GM12878 (cell line): Measurements from ENCODE around the gene OR13C2. TPM values are rescaled to one million over a fixed set of nuclear protein-coding genes. Genes with fewer than 3 reads are reported as not detected.

Experiments
- ATAC-seq: fragments of 200-7000 bp; cut with Tn5 transposase; 3 replicates; pipeline ENCODE4 v1.9.1; 2020; ENCODE audit warnings: mild to moderate bottlenecking, moderate library complexity
- BruUV-seq: library from RNA; stranded (reverse); fragments of 400-500 nt; replicated peaks from 2 replicates; lab custom pipeline; 2021; lab: Mats Ljungman, UMichigan
- CTCF ChIA-PET: fragments of 300-600 bp; sonication (Branson Sonifier 250); formaldehyde crosslinking; extraction: SDS; loops from one replicate; lab custom pipeline; 2021; ENCODE audit warnings: inconsistent platforms; lab: Yijun Ruan, JAX
- POLR2A ChIA-PET: fragments of 350-600 bp; formaldehyde crosslinking; extraction: SDS; loops from one replicate; lab custom pipeline; 2021; ENCODE audit warnings: inconsistent platforms; lab: Charles Lee
- RAD21 ChIA-PET: fragments of 300-600 bp; sonication (Branson Sonifier 250); formaldehyde crosslinking; loops from one replicate; lab custom pipeline; 2023; ENCODE audit warnings: antibody characterized with exemption; ENCODE audit not compliant: unreplicated experiment; lab: Charles Lee
- SMC1A ChIA-PET: fragments of 300-600 bp; sonication (Branson Sonifier 250); formaldehyde crosslinking; loops from one replicate; lab custom pipeline; 2023; ENCODE audit not compliant: unreplicated experiment, uncharacterized antibody; lab: Charles Lee
- DNase-seq: peaks from one replicate; pipeline ENCODE4 v3.0.0-alpha.2; 2011; ENCODE audit warnings: low read depth, low spot score
- FAIRE-seq: peaks from 3 replicates; lab custom pipeline; 2011; peaks lifted over from hg19 to GRCh38; lab: Jason Lieb, UNC
- H2AFZ ChIP-seq: 2 replicates; pipeline ENCODE4 v1.6.0; 2011; ENCODE audit warnings: low read depth, low read length, control low read depth; ENCODE audit not compliant: control insufficient read depth
- H3K27ac ChIP-seq: 2 replicates; pipeline ENCODE4 v1.5.1; 2011; ENCODE audit warnings: control low read depth; ENCODE audit not compliant: control insufficient read depth, insufficient read depth
- H3K27me3 ChIP-seq, 2 experiments: replicated peaks in 1 of 2; 2 replicates each; pipeline versions ENCODE4 v1.6.0 to v1.6.1; 2011; ENCODE audit warnings: low read length in 1 of 2; ENCODE audit not compliant: control insufficient read depth in 2 of 2, insufficient read depth in 2 of 2
- H3K36me3 ChIP-seq, 2 experiments: 2 replicates each; pipeline ENCODE4 v1.5.1; 2011; ENCODE audit warnings: low read length in 1 of 2; ENCODE audit not compliant: control insufficient read depth in 2 of 2, insufficient read depth in 2 of 2
- H3K4me1 ChIP-seq: 2 replicates; pipeline ENCODE4 v1.6.1; 2011; ENCODE audit warnings: mild to moderate bottlenecking, low read length, moderate library complexity, mixed read lengths; ENCODE audit not compliant: control insufficient read depth, insufficient read depth
- H3K4me2 ChIP-seq: 2 replicates; pipeline ENCODE4 v1.6.0; 2011; ENCODE audit warnings: control low read depth; ENCODE audit not compliant: control insufficient read depth, insufficient read depth
- H3K4me3 ChIP-seq: fragments of 200-600 bp; sonication (generic); 2 replicates; pipeline ENCODE4 v1.5.1; 2016
- H3K79me2 ChIP-seq: 2 replicates; pipeline ENCODE4 v1.6.0; 2011; ENCODE audit warnings: low read length; ENCODE audit not compliant: control insufficient read depth, insufficient read depth
- H3K9ac ChIP-seq: 2 replicates; pipeline ENCODE4 v1.8.0; 2011; ENCODE audit warnings: low read length, control low read depth, mixed read lengths; ENCODE audit not compliant: control insufficient read depth, insufficient read depth
- H3K9me3 ChIP-seq: replicated peaks from 3 replicates; pipeline ENCODE4 v1.5.1; 2011; ENCODE audit warnings: mild to moderate bottlenecking, low read length; ENCODE audit not compliant: control insufficient read depth, insufficient read depth
- H4K20me1 ChIP-seq: 2 replicates; pipeline ENCODE4 v1.6.0; 2011; ENCODE audit not compliant: control insufficient read depth, insufficient read depth
- BHLHE40 ChIP-seq, 2 experiments: fragments of 450-650 bp in 1 of 2; IDR thresholded peaks; 2 replicates each; pipeline ENCODE4 v1.6.1; 2011 to 2017; ENCODE audit warnings: low read depth in 2 of 2, borderline replicate concordance in 1 of 2, improper control_type of control experiment in 1 of 2, low read length in 1 of 2, mild to moderate bottlenecking in 1 of 2
- CHD1 ChIP-seq: IDR thresholded peaks from 2 replicates; pipeline ENCODE4 v1.6.1; 2012; ENCODE audit warnings: low read depth, low read length, improper control_type of control experiment
- CREB1 ChIP-seq: IDR thresholded peaks from 2 replicates; pipeline ENCODE4 v1.6.1; 2012; ENCODE audit warnings: low read depth, mild to moderate bottlenecking, inconsistent platforms
- KAT2A ChIP-seq: conservative IDR thresholded peaks from 2 replicates; pipeline ENCODE4 v1.6.1; 2011; ENCODE audit warnings: low read depth, low read length; ENCODE audit not compliant: control insufficient read depth
- PBX3 ChIP-seq: IDR thresholded peaks from 2 replicates; pipeline ENCODE4 v1.6.1; 2011; ENCODE audit warnings: mild to moderate bottlenecking, low read depth, low read length, moderate library complexity; ENCODE audit not compliant: insufficient replicate concordance
- PML ChIP-seq: IDR thresholded peaks from 2 replicates; pipeline ENCODE4 v1.6.1; 2012; ENCODE audit warnings: low read length, inconsistent platforms
- RAD21 ChIP-seq: IDR thresholded peaks from 2 replicates; pipeline ENCODE4 v1.6.1; 2011; ENCODE audit warnings: mild to moderate bottlenecking, low read depth, low read length, moderate library complexity; ENCODE audit not compliant: insufficient read depth
- SMARCA5 ChIP-seq: fragments of 450-650 bp; IDR thresholded peaks from 2 replicates; pipeline ENCODE4 v1.6.1; 2017; ENCODE audit warnings: mild to moderate bottlenecking
- YBX1 ChIP-seq: fragments of 450-650 bp; IDR thresholded peaks from 2 replicates; pipeline ENCODE4 v1.6.1; 2016; ENCODE audit warnings: antibody characterized with exemption
- ZNF274 ChIP-seq: IDR thresholded peaks from one replicate; pipeline ENCODE4 v1.8.0; 2011; ENCODE audit not compliant: insufficient read length, insufficient read depth
- ZZZ3 ChIP-seq: IDR thresholded peaks from 2 replicates; pipeline ENCODE4 v1.6.1; 2011; ENCODE audit warnings: low read depth; ENCODE audit not compliant: control insufficient read depth, insufficient read length
- WGBS: methylation state at CpG from one replicate; pipeline ENCODE4 v1.1.6; 2016; ENCODE audit warnings: low lambda C conversion rate; ENCODE audit not compliant: insufficient replicate concordance, insufficient coverage; ENCODE audit errors: missing lambda C conversion rate; 5-methylcytosine and 5-hydroxymethylcytosine counted together
- in situ Hi-C: fragments of 300-500 bp; cut with MboI; formaldehyde crosslinking; loops from 9 replicates; pipeline ENCODE4 v1.14.3; 2018; ENCODE audit warnings: mixed read lengths
- intact Hi-C: fragments of 100-400 bp; cut with micrococcal nuclease; formaldehyde crosslinking; loops from one replicate; pipeline ENCODE4 v1.14.2; 2022; ENCODE audit not compliant: unreplicated experiment
- polyA plus RNA-seq, 11 experiments: library from polyadenylated mRNA; depleted of rRNA in 4 of 11; unstranded in 6 of 11; stranded (reverse) in 5 of 11; fragments of >200 nt; fragmentation: Nextera tagmentation in 4 of 11; fragmentation: Illumina TruSeq in 1 of 11; extraction: Ambion mirVana in 4 of 11; extraction: Trizol in 1 of 11; gene quantifications; 1 replicate in 1 of 11; 2 replicates in 10 of 11; pipeline versions ENCODE4 v1.2.1 to v1.2.3, GENCODE V29; 2011 to 2016; ENCODE audit warnings: inconsistent platforms in 2 of 11, missing spikeins in 2 of 11, low read depth in 1 of 11
- total RNA-seq, 4 experiments: library from RNA; depleted of rRNA in 3 of 4; stranded (reverse); fragments of >200 nt in 3 of 4; fragmentation: Illumina TruSeq in 1 of 4; extraction: Trizol in 1 of 4; gene quantifications; 2 replicates each; pipeline versions ENCODE4 v1.2.1 to v1.2.3, GENCODE V29; 2013 to 2021
- TF ChIP-seq, protein P1 (sequence below): fragments of 450-650 bp; IDR thresholded peaks from 2 replicates; pipeline ENCODE4 v1.6.1; 2016; ENCODE audit warnings: mild to moderate bottlenecking
- TF ChIP-seq, protein P2 (sequence below): fragments of 450-650 bp; IDR thresholded peaks from 2 replicates; pipeline ENCODE4 v1.6.1; 2018; ENCODE audit warnings: borderline replicate concordance, mild to moderate bottlenecking; ENCODE audit not compliant: partially characterized antibody

The OR13C2 gene
- total and polyA plus RNA-seq, 10 of the 15 experiments (the other 5 are each of a cell fraction or from before 2014, with no cell fraction given), result 0.11 TPM; not detected in 9

DNA sequence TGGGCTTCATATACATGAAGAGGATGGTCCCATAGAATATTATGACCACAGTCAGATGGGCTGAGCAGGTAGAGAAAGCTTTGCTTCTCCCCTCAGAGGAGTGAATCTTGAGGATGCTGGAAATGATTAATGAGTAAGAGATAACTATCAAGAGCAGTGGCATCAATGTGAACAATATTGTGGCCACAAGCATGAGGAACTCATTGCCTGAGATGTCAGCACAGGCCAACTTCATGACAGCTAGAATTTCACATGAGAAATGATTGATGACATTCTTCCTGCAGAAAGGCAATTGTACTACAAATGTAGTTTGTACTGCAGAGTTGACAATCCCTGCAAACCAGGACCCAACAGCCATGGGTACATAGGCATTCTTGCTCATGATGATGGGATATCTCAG, 12.0 kb upstream of the OR13C2 start:
- no peak overlapping the region for H2AFZ ChIP-seq
- RAD21 ChIA-PET, result no interaction called here
- SMC1A ChIA-PET, result no interaction called here
- no peaks in the 10 kb centered on the region for H3K27me3 ChIP-seq
- no peak overlapping the region for H3K4me3 ChIP-seq
- no peak for FAIRE-seq
- no peaks in the 10 kb centered on the region for H3K79me2 ChIP-seq
- no peak overlapping the region for H3K9ac ChIP-seq
- POLR2A ChIA-PET, result no interaction called here
- intact Hi-C loops (no loop called here), in situ Hi-C loops (no loop called here)
- no peak for DNase-seq
- no peaks in the 10 kb centered on the region for H3K36me3 ChIP-seq
- H3K4me2 ChIP-seq, result no peak overlapping the region
- CTCF ChIA-PET, result no interaction called here
- H4K20me1 ChIP-seq, result no peaks in the 10 kb centered on the region
- TF ChIP-seq, protein P1, sequence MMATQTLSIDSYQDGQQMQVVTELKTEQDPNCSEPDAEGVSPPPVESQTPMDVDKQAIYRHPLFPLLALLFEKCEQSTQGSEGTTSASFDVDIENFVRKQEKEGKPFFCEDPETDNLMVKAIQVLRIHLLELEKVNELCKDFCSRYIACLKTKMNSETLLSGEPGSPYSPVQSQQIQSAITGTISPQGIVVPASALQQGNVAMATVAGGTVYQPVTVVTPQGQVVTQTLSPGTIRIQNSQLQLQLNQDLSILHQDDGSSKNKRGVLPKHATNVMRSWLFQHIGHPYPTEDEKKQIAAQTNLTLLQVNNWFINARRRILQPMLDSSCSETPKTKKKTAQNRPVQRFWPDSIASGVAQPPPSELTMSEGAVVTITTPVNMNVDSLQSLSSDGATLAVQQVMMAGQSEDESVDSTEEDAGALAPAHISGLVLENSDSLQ, result 0 out of 2 replicates have a peak, but pooled peaks have one; percentile 11
- TF ChIP-seq CREB1, result no peak
- no peak overlapping the region for H3K27ac ChIP-seq
- no peaks in the 10 kb centered on the region for H3K9me3 ChIP-seq
- no TSS peak for BruUV-seq
- ATAC-seq, result no peak
- no peaks in the 10 kb centered on the region for H3K4me1 ChIP-seq

DNA sequence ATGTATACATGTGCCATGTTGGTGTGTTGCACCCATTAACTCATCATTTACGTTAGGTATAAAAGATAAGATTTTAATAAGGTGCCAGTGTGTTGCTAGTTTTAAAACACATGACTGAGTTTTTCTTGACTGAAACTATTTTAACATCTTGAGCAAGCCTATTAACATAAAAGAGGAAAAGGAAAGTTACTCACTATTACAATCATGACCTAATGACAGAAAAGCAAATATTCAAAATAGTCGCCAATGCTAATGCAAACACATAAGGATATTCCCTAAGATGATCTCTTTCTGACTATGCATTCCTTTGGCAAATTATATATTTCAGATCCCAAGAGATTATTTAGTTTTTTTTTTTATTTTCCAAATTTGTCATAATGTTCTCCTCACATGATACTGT, 5.8 kb upstream of the OR13C2 start:
- CTCF ChIA-PET, result no interaction called here
- TF ChIP-seq YBX1, result no peak
- no peak for TF ChIP-seq CHD1
- TF ChIP-seq BHLHE40 (IDR thresholded peaks at IDR 0.05; ENCODE audit: borderline replicate concordance in 1 of 2, low read depth in 2 of 2, low read length in 1 of 2), result no peak
- TF ChIP-seq PBX3, result no peak
- TF ChIP-seq PML, result no peak
- no peak for TF ChIP-seq SMARCA5
- TF ChIP-seq ZZZ3, result no peak
- TF ChIP-seq, protein P2, sequence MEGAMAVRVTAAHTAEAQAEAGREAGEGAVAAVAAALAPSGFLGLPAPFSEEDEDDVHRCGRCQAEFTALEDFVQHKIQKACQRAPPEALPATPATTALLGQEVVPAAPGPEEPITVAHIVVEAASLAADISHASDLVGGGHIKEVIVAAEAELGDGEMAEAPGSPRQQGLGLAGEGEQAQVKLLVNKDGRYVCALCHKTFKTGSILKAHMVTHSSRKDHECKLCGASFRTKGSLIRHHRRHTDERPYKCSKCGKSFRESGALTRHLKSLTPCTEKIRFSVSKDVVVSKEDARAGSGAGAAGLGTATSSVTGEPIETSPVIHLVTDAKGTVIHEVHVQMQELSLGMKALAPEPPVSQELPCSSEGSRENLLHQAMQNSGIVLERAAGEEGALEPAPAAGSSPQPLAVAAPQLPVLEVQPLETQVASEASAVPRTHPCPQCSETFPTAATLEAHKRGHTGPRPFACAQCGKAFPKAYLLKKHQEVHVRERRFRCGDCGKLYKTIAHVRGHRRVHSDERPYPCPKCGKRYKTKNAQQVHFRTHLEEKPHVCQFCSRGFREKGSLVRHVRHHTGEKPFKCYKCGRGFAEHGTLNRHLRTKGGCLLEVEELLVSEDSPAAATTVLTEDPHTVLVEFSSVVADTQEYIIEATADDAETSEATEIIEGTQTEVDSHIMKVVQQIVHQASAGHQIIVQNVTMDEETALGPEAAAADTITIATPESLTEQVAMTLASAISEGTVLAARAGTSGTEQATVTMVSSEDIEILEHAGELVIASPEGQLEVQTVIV, result no peak
- TF ChIP-seq, protein P1, result no peak
- TF ChIP-seq RAD21, result no peak
- no peak for TF ChIP-seq KAT2A
- TF ChIP-seq ZNF274, result no peak

More for the DNA sequence above, 5.8 kb upstream of the OR13C2 start:
- RAD21 ChIA-PET, result no interaction called here
- Histone ChIP-seq H2AFZ (no peak overlapping the region), H3K4me3 (no peak overlapping the region), H3K27ac (no peak overlapping the region), H3K79me2 (no peaks in the 10 kb centered on the region), H3K9ac (no peak overlapping the region), H3K36me3 (no peaks in the 10 kb centered on the region), H4K20me1 (no peaks in the 10 kb centered on the region), H3K27me3 (no peaks in the 10 kb centered on the region), H3K4me1 (no peaks in the 10 kb centered on the region), H3K9me3 (no peaks in the 10 kb centered on the region), H3K4me2 (no peak overlapping the region)
- no peak for ATAC-seq
- in situ Hi-C loops (no loop called here), intact Hi-C loops (no loop called here)
- 29% methylated on average over 2 of the region's 2 CpGs for WGBS
- POLR2A ChIA-PET, result no interaction called here
- no peak for FAIRE-seq
- DNase-seq, result no peak
- SMC1A ChIA-PET, result no interaction called here
- no TSS peak for BruUV-seq
